ENCODE data around the gene TMEM72. TPM values are rescaled to one million over a fixed set of nuclear protein-coding genes. Genes with fewer than 3 reads are reported as not detected.

Gene TMEM72
- total and polyA plus RNA-seq, 2 donors (not counting 3 experiments of a cell fraction or from before 2014, with no cell fraction given): not detected

DNA sequence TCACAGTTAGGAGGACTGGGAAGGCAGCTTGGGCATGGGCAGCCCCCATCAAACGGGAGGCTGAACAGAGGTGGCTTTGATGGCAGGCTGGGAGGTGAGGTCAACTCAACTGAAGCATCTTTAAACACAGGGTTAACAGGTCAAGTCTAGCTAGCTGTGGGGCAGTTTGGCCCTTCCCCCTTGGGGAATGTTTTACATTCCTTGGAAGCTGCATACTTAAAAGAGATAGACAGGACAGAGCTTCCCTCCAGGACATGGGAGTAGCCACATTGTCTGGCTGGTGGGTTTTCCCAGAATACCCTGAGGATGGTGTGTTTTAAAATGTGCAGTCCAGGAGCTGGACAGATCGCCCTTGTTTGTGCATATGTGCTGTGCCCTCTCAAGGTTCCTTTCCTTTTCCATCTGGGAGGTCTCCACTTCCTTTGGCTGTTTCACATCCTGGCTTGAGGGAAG lies 41.7 kb downstream of the TMEM72 start:
- no peak for TF ChIP-seq EZH2 (IDR thresholded peaks at IDR 0.05; ENCODE audit: borderline replicate concordance, low read depth, low read length, severe bottlenecking)
- no peak for TF ChIP-seq FOS (IDR thresholded peaks at IDR 0.05; ENCODE audit: borderline replicate concordance, insufficient read depth, low read length)
- TF ChIP-seq GATA2 (IDR thresholded peaks at IDR 0.05; ENCODE audit: insufficient read depth, insufficient read length, low read depth, low read length): no peak
- no peak for TF ChIP-seq POLR2AphosphoS5 (IDR thresholded peaks at IDR 0.05; ENCODE audit: insufficient read depth, low read depth, low read length)
- no peak for TF ChIP-seq JUN (IDR thresholded peaks at IDR 0.05; ENCODE audit: borderline replicate concordance, insufficient read depth, insufficient read length, low read depth)
- no peak for TF ChIP-seq CTCF (IDR thresholded peaks at IDR 0.05; ENCODE audit: extremely low read depth in 1 of 2, insufficient read depth in 1 of 2, low read depth in 1 of 2, low read length in 2 of 2)
- Histone ChIP-seq H3K79me2 (ENCODE audit: control insufficient read depth, insufficient read depth, low read length) (no peaks in the 10 kb centered on the region), H4K20me1 (replicated peaks; ENCODE audit: control insufficient read depth, extremely low read depth, insufficient read depth, low read length) (no peaks in the 10 kb centered on the region), H3K4me2 (ENCODE audit: insufficient read depth, low read length) (no peak overlapping the region), H3K36me3 (ENCODE audit: control insufficient read depth in 2 of 2, extremely low read depth in 1 of 2, insufficient read depth in 2 of 2, low read length in 2 of 2) (no peaks in the 10 kb centered on the region), H3K4me1 (ENCODE audit: control insufficient read depth, extremely low read depth, insufficient read depth, low read length) (no peaks in the 10 kb centered on the region), H3K27ac (ENCODE audit: insufficient read depth, low read depth, low read length) (no peak overlapping the region), H3K27me3 (ENCODE audit: control insufficient read depth in 2 of 2, insufficient read depth in 2 of 2, low read length in 2 of 2) (no peaks in the 10 kb centered on the region), H3K9ac (replicated peaks; ENCODE audit: extremely low read depth, insufficient read depth, low read length) (no peak overlapping the region), H3K9me1 (replicated peaks; ENCODE audit: control insufficient read depth, extremely low read depth, insufficient read depth, low read length) (no peaks in the 10 kb centered on the region), H3K9me3 (replicated peaks; ENCODE audit: control insufficient read depth, insufficient read depth, low read length) (no peaks in the 10 kb centered on the region), H3K4me3 (replicated peaks in 1 of 3; ENCODE audit: insufficient read depth in 1 of 3, low read depth in 1 of 3, low read length in 3 of 3) (no peak overlapping the region), H2AFZ (ENCODE audit: low read depth, low read length) (no peak overlapping the region)
- FAIRE-seq (peak; percentile 4), DNase-seq (ENCODE audit: low read depth, low spot score) (no peak)
- BruUV-seq (replicated peaks): no TSS peak
- intact Hi-C loops (cut with micrococcal nuclease) (no loop called here), dilution Hi-C loops (cut with MboI; ENCODE audit: extremely low pct_ligation_motif_present, low sequenced_read_pairs) (no loop called here)
- ChIA-PET POLR2A (no interaction called here), CTCF (interaction anchor here (1.1 to 1.9 kb wide), 3 partner anchors 10 to 23 kb away, joined by 3 to 5 read pairs (median 5); no protein-coding TSS in a partner anchor)
